Measurements from ENCODE around the gene TUT1. TPM values are rescaled to one million over a fixed set of nuclear protein-coding genes. Genes with fewer than 3 reads are reported as not detected.

The TUT1 gene
- total and polyA plus RNA-seq, 2 experiments from 2014 or later: 6.1 to 12.1 TPM

GRCh38 chr11:62542750-62543567, 48.4 kb downstream of the TUT1 start:
- peaks cover 46% of the 10 kb centered on the region for H3K4me1 ChIP-seq (ENCODE audit: insufficient read depth)
- no peaks in the 10 kb centered on the region for H3K36me3 ChIP-seq (ENCODE audit: low read depth)
- no peak overlapping the region for H2AFZ ChIP-seq
- DNase-seq: peak; percentile 90
- H3K9ac ChIP-seq: peak overlapping the region; percentile 92
- peak overlapping the region; percentile 86 for H3K4me2 ChIP-seq (ENCODE audit: unreplicated experiment)
- H3K4me3 ChIP-seq: peak overlapping the region; percentile 96
- no peaks in the 10 kb centered on the region for H3K9me3 ChIP-seq (ENCODE audit: low read depth)
- H3F3A ChIP-seq (ENCODE audit: insufficient read depth): peaks cover 43% of the 10 kb centered on the region
- H4K20me1 ChIP-seq (ENCODE audit: insufficient read depth): peaks cover 25% of the 10 kb centered on the region
- 1 to 3% methylated on average over 21 to 30 of the region's 30 CpGs for WGBS, 2 experiments (ENCODE audit: low coverage in 1 of 2, low lambda C conversion rate in 2 of 2, missing lambda C conversion rate in 2 of 2)
- H3K27me3 ChIP-seq (replicated peaks; ENCODE audit: insufficient read depth): no peaks in the 10 kb centered on the region
- H3K9me2 ChIP-seq (ENCODE audit: insufficient read depth): no peaks in the 10 kb centered on the region
- H3K27ac ChIP-seq: peak overlapping the region; percentile 81
- TF ChIP-seq EZH2 (IDR thresholded peaks at IDR 0.05; ENCODE audit: insufficient read depth, poor library complexity, severe bottlenecking) (no peak), EZH2phosphoT487 (IDR thresholded peaks at IDR 0.05; ENCODE audit: insufficient read depth, low read depth) (no peak)
- H3K79me2 ChIP-seq (ENCODE audit: insufficient read depth): peaks cover 97% of the 10 kb centered on the region
- in situ Hi-C loops (cut with MboI): no loop called here

GRCh38 chr11:62542111-62542745, 49.1 kb downstream of the TUT1 start:
- Histone ChIP-seq H4K20me1 (ENCODE audit: insufficient read depth) (peaks cover 33% of the 10 kb centered on the region), H3K4me2 (ENCODE audit: unreplicated experiment) (peak overlapping the region; percentile 86), H3K4me1 (ENCODE audit: insufficient read depth) (peaks cover 47% of the 10 kb centered on the region), H2AFZ (no peak overlapping the region), H3K9me2 (ENCODE audit: insufficient read depth) (no peaks in the 10 kb centered on the region), H3K79me2 (ENCODE audit: insufficient read depth) (peaks cover 97% of the 10 kb centered on the region), H3K27me3 (replicated peaks; ENCODE audit: insufficient read depth) (no peaks in the 10 kb centered on the region), H3K4me3 (peak overlapping the region; percentile 96), H3K9me3 (ENCODE audit: low read depth) (no peaks in the 10 kb centered on the region), H3K36me3 (ENCODE audit: low read depth) (no peaks in the 10 kb centered on the region), H3K9ac (peak overlapping the region; percentile 92), H3K27ac (peak overlapping the region; percentile 81), H3F3A (ENCODE audit: insufficient read depth) (peaks cover 48% of the 10 kb centered on the region)
- TF ChIP-seq EZH2 (IDR thresholded peaks at IDR 0.05; ENCODE audit: insufficient read depth, poor library complexity, severe bottlenecking) (no peak), EZH2phosphoT487 (IDR thresholded peaks at IDR 0.05; ENCODE audit: insufficient read depth, low read depth) (no peak)
- in situ Hi-C loops (cut with MboI): no loop called here
- 7 to 10% methylated on average over 5 to 6 of the region's 6 CpGs for WGBS, 2 experiments (ENCODE audit: low coverage in 1 of 2, low lambda C conversion rate in 2 of 2, missing lambda C conversion rate in 2 of 2)
- no peak for DNase-seq

- no peaks in the 10 kb centered on the region for H3K9me3 ChIP-seq (ENCODE audit: low read depth)
- peaks cover 50% of the 10 kb centered on the region for H3F3A ChIP-seq (ENCODE audit: insufficient read depth)
- WGBS, 2 experiments (ENCODE audit: low coverage in 1 of 2, low lambda C conversion rate in 2 of 2, missing lambda C conversion rate in 2 of 2): 5 to 8% methylated on average over 15 to 16 of the region's 16 CpGs
- TF ChIP-seq EZH2phosphoT487 (IDR thresholded peaks at IDR 0.05; ENCODE audit: insufficient read depth, low read depth) (no peak), EZH2 (IDR thresholded peaks at IDR 0.05; ENCODE audit: insufficient read depth, poor library complexity, severe bottlenecking) (no peak)
- H4K20me1 ChIP-seq (ENCODE audit: insufficient read depth): peaks cover 39% of the 10 kb centered on the region
- peak overlapping the region; percentile 81 for H3K27ac ChIP-seq
- H3K4me1 ChIP-seq (ENCODE audit: insufficient read depth): peaks cover 56% of the 10 kb centered on the region
- H3K27me3 ChIP-seq (replicated peaks; ENCODE audit: insufficient read depth): no peaks in the 10 kb centered on the region
- in situ Hi-C loops (cut with MboI): no loop called here
- H3K9me2 ChIP-seq (ENCODE audit: insufficient read depth): no peaks in the 10 kb centered on the region
- peak overlapping the region; percentile 86 for H3K4me2 ChIP-seq (ENCODE audit: unreplicated experiment)
- peak; percentile 54 for DNase-seq
- H3K36me3 ChIP-seq (ENCODE audit: low read depth): no peaks in the 10 kb centered on the region
- H3K4me3 ChIP-seq: peak overlapping the region; percentile 96
- no peak overlapping the region for H2AFZ ChIP-seq
- peak overlapping the region; percentile 92 for H3K9ac ChIP-seq
- peaks cover 99% of the 10 kb centered on the region for H3K79me2 ChIP-seq (ENCODE audit: insufficient read depth)
Observed at GRCh38 chr11:62540804-62541701, 50.3 kb downstream of the TUT1 start.

All from GM23248 (cell line).